HG02678 (cell line): ENCODE results near the gene GCN1.

Experiments
- ATAC-seq: cut with Tn5 transposase; IDR thresholded peaks from one replicate; pipeline ENCODE4 v1.9.1; 2021; ENCODE audit warnings: mild to moderate bottlenecking, moderate library complexity; ENCODE audit not compliant: unreplicated experiment

GCN1 gene

DNA sequence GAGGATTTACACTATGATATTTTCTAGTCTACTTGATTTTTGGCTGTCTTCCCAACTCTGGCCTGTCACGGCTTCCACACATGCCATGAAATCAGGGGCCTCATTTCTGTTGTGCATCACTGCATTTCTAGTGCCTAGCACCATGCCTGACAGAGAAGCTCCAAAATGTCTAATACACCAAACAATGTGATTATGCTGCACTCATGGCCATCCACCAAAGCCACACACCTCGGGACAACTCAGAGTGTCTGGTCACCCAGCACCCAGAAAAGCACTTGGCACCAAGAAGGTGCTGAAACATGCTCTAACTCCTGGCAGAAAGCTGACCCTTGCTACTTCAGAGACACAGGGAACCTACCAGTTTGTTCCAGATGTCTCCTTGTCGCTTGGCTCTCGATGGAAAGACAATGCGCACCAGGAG, 11.3 kb downstream of the GCN1 start:
- ATAC-seq: no peak

DNA sequence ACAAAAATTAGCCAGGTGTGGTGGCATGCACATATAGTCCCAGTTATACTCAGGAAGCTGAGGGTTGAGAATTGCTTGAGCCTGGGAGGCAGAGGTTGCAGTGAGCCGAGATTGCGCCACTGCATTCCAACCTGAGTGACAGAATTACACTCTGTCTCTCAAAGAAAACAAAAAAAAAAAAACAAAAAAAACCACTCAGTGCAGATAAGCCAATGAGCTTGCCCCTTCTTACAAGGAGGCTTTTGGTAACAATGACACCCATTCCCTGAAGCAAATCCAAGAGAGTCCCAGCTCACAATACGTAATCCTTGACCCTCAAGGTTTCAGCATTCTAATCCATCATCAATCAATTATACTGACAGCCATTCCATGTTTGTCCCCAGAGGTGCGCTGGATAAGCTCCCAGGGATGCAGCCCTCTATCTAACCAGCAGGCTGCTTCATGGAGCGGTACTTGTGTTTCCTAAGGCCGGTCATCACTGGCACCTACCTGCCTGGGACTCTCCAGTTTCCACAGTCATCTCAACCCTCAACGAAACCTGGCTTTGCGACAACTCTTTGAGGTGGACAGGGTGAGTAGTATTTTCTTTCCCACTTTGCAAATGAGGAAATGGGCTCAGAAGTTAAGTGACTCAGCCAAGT, 12.4 kb downstream of the GCN1 start:
- no peak for ATAC-seq

GRCh38 chr12:120180975-120181374, 13.5 kb downstream of the GCN1 start:
- ATAC-seq: no peak

DNA sequence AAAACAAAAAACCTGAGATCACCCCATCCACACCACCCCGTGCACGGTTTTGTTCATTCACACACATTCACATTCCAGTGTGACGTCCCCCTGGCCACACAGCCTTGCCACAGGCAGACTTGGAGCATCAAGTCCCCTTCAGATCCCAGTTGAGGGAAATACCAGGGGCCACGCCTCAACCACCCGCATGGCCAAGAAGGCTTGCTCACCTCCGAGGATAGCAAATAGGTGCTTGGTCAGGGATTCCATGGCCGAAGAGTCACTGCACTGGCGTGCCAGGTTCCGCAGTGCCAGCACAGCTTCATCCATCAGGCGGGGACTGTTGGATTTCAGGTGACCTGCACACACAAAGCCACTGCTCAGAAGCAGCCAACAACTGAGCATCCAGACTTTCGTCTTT, 19.0 kb downstream of the GCN1 start:
- ATAC-seq: no peak

- no peak for ATAC-seq
Measured at GRCh38 chr12:120175062-120175461, 19.5 kb downstream of the GCN1 start.

DNA sequence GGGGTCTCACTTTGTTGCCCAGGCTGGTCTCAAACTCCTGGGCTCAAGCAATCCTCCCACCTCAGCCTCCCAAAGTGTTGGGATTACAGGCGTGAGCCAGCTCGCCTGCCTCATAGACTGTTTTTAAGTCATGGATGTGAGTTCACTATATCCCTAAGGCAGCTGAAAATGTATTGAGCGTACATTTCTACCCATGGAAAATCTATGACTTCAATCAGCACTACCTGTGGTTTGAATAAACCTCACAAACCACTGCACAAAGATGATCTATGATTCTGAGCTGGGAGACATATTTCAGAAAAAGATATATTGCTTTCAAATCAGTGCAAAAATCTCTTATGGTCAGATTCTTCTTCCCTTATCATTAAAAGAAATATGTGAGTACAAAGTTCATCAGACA, 22.5 kb downstream of the GCN1 start:
- no peak for ATAC-seq

DNA sequence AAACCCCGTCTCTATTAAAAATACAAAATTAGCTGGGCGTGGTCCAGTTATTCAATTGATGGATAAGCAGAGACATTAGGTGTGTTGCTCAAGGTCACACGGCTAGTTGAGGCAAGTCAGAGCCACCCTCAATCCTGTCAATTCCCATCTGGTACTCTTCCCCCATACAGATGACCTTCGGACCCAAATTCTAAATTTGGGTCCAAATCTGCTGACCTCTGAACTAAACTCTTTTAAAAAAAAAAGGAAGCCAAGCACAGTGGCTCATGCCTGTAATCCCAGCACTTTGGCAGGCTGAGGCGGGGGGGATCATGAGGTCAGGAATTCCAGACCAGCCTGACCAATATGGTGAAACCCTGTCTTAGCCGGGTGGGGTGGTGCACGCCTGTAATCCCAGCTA, 23.9 kb downstream of the GCN1 start:
- ATAC-seq: no peak

GRCh38 chr12:120169946-120170345, 24.6 kb downstream of the GCN1 start:
- no peak for ATAC-seq

DNA sequence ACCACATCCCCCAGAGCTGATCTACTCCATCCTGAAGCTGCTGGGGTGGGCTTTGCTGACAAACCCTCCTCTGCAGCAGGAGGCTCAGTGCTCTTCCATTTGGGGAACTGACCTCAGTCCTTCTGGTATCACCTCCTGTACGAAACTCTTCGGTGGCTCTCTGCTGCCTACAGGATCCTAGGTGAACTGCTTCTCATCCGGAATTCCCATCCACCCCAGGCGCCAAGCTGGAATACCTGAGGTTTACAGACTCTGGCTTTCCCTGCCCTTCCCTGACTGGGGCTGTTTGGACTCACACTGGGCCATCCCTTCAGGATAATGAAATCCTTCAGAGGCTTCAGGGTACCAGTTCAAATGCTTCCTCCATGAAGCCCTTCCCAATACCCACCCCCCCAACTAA, 26.2 kb downstream of the GCN1 start:
- ATAC-seq: no peak

DNA sequence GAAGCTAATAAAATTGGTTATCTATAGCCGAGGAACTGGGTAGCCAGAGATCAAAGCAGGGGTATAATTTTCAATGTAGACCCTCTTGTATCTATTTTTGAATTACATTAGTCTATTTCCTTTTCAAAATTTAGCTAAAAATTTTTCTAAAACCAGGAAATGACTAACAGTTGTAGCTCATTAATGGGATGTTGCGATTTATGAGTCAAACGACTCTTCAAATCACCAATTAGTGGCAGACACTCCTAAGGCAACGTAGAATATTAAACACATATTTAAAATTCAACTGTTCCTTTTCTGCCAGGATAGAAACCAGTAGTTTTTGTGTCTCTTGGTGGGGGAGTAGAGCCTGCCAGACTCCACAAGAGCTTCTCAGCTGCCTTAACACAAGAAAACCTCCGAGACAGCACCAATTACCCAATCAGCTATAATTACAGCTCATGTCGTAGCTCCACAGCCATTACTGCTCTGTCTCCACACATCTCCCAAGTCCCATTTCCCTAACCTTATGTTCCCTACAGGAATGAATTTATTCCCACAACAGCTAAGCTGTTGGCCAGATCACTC, 26.9 kb downstream of the GCN1 start:
- no peak for ATAC-seq

DNA sequence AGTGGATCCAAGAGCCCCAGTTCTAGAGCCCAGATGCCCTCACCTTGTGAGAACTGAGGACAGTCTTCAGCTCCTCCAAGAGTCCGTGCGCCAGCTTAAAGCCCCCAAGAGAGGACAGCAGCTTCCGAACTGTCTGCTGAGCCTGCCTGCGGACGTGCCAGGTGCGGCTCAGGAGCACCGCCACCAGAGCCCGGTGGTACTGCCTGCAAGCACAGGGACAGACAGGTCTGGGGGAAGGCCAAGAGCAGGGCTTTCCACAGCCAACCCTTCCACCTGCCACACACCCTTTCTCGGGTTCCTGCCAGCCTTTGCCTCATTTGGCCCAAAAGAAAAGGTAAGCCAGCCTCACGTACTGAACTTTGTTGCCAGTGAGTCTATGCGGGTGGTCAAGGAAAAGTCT, 30.2 kb downstream of the GCN1 start:
- ATAC-seq: no peak

DNA sequence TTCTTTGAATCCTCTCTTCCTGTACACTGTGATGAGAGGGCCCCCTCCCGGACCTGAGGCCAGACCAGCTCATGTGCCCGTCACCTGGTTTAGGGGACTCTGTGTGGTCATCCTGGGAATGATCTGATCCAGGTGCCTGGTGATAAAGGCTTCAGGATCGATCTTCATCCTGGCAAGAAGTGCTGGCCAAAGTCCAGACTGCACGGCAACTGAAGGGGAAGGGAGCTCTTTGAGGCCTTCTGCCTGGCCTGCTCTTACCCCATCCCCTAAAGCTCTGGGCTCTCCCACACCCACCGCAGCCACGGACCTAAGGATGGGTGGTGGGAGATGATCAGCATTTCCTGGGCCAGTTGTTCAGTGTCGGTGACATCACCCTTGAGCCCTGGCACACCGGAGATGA, 31.8 kb downstream of the GCN1 start:
- ATAC-seq: no peak

DNA sequence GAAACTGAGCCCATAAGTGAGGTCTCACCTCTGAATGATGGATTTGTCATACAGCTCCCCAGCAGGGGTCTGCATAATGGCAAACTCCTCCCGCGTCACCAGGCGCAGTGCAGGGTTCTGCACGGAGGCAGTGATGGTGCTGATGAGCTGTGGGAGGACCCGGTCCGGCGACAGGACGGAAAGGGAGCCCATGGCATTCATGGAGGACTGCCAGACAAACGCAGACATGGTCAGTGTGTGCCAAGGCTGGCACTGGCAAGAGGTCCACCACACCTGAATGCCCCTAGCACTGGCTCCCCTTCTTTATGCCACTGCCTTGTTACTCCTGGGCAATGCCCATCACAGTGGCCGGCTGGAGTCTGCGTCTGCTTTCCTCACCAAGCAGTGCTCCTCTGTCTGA, 32.7 kb downstream of the GCN1 start:
- no peak for ATAC-seq

DNA sequence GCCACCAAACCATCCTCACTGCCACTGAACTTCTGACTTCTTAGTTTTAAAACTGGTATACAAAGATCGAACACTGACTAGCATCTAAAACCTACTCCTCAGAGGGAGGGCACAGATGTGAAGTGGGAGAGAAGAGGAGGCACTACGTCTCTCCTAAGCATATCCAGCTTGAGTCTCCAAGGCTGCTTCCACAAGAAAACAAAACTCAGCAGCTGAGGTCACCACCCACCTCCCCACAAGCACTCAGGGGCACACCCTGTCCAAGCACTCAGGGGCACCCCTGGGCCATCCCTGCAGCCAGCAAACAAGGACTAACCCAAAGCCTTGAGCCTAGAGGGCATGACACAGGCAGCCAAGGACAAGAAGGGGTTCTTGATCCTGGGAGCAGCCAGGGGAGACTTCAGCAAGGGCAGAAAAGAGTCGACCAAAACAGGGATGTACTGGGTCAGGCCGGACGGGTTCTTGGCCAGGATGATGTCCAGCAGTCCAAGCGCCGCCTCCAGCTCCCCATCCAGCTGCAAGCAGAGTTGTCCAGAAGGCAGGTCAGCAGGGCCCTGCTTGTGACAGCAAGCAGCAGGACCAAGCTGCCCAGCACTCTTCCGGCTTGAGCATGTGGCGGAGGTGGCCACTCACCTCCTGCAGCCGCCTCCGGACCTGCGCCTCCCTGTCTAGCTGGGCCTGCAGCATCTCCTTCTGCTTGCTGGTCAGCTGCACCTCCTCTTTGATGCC, 34.8 kb downstream of the GCN1 start:
- no peak for ATAC-seq

DNA sequence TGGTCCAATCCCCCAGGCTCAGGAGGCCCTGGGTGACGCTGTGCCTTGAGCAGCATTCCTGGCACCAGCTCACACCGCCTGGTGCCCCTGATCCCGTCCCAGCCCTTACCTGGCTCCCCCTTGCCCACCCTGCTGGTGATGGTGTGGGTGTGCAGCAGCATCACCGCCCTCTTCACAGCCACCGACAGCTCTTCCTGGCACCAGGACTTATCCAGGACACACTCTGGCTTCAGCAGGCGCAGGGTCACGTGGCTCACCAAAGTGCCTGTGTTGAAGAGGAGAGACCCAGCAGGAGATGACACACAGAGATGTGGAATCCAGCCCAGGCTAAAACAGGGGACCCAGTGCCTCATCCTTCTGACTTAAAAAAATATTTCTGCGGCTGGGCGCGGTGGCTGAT, 36.2 kb downstream of the GCN1 start:
- ATAC-seq: no peak

- no peak for ATAC-seq
Measured at GRCh38 chr12:120157678-120158077, 36.8 kb downstream of the GCN1 start.

DNA sequence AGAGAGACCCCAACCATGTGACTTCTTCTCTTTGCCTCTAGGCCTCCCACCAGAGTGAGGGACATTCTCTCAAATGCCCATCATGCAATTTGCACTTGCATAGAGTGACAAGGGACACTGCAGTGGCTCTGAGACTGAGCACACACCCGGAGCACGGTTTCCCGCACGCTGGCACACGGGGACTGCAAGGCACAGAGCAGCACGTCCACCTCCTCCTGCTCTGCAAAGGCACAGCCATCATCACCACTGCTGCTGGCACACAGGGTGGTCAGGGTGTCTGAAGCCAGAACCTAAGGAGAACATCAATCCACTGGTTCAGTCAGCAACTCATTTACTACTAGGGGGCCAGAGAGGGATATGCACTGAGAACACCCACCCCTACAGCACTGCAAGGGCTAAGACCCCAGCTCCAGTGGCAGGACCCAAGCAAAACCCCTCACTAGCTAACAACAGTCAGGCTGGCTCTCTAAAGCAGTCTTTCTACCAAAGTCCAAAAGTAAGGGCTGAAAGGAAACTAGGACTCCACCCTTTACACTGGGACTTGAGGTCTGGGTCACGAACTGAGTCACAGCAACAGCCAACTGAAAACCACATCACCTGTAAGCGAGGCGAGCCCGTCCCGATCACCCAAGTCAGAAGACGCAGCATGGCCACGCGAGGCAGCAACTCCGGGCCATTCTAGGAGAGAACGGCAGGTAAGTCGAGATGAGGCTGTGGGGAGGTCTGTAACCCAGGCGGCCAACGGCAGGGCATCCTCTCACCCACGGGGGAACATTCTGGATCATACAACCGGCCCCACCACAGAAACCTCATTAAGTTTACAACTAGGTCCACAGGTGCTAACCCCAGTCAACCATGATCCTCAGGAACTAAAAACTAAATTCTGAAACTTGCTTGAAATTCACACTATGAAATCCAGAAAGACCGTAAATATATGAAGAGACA, 37.9 kb downstream of the GCN1 start:
- no peak for ATAC-seq

GRCh38 chr12:120155072-120155471, 39.4 kb downstream of the GCN1 start:
- no peak for ATAC-seq

DNA sequence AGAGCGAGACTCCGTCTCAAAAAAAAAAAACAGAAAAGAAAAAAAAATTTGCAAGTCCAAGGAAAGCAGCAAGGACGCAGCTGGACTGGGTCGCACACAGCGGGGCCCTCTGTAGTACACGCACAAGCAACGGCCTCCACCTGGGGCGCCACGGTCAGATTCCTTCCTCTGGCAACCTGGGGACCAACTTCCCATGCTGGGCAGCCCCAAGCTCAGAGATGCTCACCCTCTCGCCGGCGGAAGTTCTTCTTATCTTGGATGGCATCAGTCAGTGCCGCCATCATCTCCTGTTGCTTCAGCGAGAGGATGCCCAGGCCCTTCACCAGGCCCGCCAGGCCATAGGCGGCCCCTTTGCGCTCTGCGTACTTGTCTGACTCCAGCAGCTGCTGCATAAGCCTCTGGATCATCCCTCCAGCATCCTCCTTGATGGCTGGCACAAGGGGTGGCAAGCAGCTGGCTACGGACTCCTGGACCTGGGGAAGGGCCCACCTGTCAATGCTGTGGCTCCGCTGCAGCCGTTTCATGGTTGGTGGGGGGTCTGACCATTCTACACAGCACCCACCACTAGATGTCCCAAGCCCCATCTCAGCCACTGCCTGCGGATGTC, 43.5 kb downstream of the GCN1 start:
- no peak for ATAC-seq

GRCh38 chr12:120148011-120148410, 46.5 kb downstream of the GCN1 start:
- no peak for ATAC-seq

- no peak for ATAC-seq
Measured at GRCh38 chr12:120145164-120145563, 49.4 kb downstream of the GCN1 start.
